GM20431 (cell line): ENCODE measurements around the gene SLC35G4.
"Not testable (repeated sequence)": the region's sequence is repeated elsewhere in the genome, so short reads cannot be mapped to it uniquely, and the experiment has no call there.

Source experiments
- in situ Hi-C: fragments of 300-500 bp; cut with MseI, MboI; formaldehyde crosslinking; loops from one replicate; pipeline ENCODE4 v1.15.0; 2020; ENCODE audit warnings: low sequenced_read_pairs; ENCODE audit not compliant: unreplicated experiment

SLC35G4 gene

DNA sequence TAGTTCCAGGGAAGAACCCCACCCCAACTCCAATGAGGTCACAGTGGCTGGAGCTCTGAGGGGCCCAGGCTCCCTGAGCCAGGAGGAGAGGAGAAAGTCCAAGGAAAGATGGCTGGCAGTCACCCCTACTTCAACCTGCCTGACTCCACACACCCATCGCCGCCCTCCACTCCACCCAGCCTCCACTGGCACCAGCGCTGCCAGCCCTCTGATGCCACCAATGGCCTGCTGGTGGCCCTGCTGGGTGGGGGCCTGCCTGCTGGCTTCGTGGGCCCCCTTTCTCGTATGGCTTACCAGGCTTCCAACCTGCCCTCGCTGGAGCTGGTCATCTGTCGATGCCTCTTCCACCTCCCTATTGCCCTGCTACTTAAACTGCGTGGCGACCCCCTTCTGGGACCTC lies at the start of gene SLC35G4:
TSS of gene SLC35G4 (plus strand) at position 109 of the 400 bp plus-strand sequence. CDS start at position 109, 0 bp downstream.
- in situ Hi-C loops, result not testable (repeated sequence)

DNA sequence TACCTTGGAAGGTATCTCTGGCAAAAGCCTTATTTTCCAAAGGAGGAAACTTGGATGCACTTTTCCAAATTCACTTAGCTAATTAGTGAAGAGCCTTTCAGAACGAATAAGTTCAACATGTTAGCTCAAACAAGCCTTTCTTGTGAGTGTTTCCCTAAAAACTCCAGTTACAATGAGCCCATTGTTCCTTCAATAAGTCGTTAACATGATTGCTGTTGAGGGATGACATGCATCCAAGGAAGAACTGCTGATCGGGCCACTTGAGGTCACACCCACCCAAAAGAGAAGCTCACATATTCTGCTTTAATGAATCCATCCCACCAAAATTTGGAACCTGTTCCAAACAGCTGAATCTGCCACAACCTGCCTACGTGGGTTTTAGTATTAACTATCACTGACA lies 48.1 kb upstream of the SLC35G4 start:
- in situ Hi-C loops, result no loop called here

DNA sequence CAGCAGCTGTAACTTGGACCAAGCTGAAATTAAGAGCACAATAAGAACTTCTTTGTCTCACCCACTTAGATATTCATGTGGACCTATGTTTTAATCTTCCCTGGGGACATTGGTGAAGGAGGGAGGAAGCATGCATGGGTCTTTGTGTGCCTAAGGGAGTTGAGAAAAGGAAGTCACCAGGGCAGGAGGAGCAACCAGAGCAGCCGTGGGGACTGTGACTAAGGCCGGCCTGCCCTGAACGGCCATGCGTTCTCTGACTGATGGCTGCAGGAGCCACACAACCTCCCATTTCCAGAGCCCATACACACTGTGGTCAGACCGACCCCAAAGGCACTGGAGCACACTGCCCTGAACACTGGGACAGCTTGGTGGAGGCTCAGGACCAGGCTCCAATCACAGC lies 43.7 kb upstream of the SLC35G4 start:
- in situ Hi-C loops, result no loop called here

DNA sequence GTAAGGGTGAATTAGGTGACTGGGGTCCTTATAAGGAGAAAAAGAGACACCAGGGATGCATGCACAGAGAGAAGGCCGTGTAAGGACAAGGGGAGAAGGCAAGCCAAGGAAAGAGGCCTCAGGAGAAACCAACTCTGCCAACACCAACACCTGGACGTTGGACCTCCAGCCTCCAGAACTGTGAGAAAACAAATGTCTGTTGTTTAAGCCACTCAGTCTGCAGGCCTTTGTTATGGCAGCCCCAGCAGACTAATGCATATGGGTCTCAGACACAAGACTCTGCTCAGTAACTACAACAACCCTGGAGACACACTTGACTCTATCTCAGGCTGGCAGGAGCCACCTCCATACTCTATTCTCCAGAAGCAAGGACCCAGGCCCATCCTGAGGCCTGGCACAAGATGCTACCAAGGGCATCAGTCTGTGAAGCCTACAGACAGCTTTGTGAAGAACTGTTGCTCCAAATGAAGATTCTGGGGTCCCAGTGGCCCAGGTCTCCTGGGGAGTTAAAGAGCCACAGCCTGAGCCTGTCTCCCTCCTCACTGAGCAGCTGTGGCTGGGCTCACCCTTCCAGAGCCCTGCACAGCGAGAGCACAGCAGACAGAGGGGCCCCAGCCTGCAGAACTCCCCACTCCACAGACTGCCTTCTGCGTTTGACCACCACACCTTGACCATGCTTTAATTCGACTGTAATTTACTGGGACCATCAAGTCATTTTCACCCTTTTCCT lies 43.0 kb upstream of the SLC35G4 start:
- in situ Hi-C loops, result no loop called here

DNA sequence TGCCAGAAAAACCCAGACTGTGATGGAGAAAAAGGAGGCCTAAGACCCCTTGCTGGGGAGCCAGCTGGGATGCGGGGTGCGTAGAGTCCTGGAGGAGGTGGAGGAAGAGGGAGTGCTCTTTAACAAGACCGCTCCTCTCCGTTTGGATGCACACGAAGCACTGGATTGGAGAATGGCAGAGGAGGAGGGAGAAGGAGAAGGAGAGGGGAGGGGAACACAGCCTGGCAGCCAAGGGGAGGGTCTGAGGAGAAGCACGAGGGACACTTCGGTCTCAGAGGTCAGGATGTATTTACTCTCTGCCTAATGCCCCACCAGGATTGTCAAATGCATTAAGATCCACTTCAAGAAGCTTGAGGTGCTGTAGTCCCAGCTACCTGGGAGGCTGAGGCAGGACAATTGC lies 42.0 kb upstream of the SLC35G4 start:
- in situ Hi-C loops, result no loop called here

DNA sequence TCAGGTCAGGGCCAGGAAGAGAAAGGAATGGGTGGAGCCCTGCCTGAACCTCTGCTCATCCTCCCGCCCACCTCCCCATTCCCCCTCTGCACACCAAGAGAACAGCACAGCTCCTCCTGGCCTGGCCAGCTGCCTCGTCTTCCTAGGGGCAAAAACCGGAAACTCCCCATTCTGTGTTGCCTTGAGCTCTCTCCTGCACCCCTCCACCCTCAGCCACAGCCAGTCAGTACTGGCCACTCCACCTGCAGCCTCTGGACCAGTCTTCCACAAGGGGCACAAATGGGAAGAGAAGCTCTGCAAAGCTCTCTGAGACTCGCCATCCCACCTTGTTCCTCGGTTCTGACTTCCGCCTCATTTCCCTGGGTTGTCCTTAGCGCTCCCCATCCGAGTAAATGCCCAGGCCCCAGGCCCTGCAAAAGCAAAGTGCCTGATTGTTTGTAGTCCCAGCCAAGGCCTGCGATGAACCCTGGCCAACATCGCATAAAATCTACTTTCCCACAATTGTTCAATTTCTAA lies 39.3 kb upstream of the SLC35G4 start:
- in situ Hi-C loops, result no loop called here

DNA sequence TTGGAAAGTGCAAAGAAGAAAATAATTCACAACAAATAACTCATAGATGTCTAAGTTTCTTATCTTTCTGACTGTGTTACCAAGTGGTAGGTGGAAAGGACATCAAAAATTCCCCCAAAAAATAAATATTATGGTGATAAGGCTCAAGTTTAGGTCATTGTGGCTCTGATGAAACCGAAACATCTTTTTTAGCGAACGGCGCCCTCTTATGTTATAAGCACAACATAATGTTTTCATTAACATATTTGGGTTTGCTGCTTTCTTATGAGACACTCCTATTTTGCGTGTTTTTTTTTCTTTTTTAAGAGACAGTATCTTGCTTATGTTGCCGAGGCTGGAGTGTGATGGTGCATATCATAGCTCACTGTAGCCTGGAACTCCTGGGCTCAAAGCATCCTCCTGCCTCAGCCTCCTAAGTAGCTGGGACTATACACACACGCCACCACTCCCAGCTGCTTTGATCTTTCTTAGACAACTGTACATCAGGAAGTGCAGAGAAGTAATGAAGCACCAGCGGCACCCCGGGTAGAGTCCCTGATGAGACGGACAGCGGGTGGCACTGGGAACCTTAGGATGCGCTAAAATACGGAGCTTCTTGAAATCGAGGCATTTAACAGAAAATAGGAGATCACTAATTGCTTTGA lies 38.5 kb upstream of the SLC35G4 start:
- in situ Hi-C loops, result no loop called here

DNA sequence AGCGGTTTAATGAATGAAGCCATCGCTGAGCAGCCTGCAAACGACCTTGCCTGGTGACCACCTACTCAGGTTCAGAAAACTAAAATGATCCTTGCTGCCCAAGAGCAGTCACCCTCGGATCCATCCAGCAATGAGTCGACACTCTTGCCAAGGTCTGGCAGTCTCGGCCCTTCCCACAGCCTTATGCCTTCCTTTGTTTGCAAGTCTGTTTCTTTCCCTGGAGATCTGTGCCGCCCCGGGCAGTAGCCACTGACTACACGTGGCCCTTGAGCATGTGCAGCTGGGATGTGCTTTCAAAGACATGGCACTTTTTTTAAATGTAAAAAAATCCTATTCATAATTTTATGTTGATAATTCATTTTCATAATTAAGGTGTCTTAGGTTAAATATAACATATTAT lies 37.2 kb upstream of the SLC35G4 start:
- in situ Hi-C loops, result no loop called here

DNA sequence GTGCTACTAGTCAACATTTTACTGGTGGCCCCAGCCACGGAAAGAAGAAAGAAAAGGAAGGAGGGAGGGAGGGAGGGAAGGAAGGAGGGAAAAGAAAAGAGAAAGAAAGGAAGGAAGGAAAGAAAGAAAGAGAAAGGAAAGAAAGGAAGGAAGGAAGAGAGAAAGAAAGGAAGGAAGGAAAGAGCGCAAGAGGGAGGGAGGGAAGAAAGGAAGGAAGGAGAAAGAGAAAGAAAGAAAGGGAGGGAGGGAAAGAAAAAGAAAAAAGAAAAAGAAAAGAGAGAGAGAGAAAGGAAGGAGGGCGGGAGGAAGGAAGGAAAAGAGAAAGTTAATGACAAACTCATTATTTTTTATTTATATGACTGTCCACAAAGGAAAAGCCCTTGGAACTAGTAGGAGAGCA lies 34.9 kb upstream of the SLC35G4 start:
- in situ Hi-C loops, result no loop called here

DNA sequence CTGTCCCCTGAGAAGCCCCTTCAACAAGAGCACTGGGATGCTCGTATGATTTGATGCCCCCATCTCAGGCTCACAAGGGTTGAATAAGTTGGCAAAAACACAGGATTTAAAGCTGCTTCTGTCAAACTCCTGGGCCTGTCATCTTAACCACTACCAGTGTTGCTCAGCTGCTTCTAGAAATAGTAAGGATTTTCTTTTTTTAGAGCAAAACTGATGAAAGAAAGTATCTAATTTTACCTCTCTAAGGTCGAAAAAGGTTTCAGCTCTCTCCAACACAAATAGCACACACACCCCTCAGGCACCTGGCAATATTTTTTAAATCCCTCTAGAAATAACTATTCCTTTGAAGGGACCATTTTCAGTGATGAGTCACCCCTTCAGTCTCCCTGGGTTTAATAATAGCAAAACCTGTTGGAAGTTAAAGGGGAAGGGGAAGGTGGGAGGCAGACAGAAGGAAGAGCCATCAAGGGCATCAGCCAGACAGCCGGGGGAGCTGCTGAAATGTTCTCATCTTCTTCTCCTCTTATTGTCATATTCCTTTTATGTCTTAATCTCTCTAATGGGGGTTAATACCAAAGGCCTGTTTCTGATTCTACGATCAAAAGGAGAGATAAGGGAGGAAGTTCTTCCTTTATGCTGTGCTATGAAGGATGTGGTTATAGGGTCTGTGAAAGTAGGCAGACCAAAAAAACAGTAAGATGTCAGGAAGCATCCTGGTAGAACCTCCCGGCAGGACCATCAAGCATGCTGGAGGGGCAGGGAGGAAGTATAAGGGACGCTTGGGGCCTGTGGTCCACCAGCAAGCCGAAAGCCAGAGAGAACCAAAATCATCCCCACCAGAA lies 31.9 kb upstream of the SLC35G4 start:
- in situ Hi-C loops, result no loop called here

DNA sequence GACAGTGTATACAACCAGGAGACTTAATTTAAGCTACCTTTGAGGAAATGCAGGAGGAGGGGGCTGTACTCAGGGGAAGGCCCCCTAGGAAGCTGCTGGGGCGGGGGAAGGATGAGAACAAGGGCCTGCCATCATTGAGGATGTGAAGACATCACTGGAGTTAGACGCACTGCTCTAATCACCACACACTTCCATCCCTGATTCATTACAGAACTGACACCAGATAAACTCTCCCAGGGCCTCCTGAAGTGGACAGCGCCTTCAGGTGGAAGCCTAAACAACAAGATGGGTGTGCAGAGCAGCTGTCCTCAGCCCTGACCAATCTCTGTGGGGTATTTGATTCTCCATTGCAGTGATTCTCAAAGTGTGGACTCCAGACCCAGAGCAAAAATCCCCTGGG lies 30.6 kb upstream of the SLC35G4 start:
- in situ Hi-C loops, result no loop called here

DNA sequence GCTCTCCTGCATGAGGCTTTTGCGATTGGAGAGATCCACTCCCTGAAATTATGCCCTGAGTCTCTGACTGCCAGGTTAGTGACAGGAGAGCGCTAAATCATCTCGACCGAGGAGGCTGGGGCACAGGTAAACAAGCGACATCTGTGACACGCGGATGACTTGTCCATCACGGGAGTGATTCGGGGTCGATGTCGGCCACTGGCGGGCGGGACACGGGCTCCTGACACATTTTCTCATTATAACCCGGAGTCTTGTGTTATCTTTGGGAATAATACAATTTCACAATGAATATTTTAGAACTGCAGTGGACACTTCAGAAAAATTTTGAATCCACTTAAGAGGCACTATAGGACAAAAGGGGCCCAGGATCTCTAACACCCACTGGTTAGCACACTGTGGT lies 29.5 kb upstream of the SLC35G4 start:
- in situ Hi-C loops, result no loop called here

DNA sequence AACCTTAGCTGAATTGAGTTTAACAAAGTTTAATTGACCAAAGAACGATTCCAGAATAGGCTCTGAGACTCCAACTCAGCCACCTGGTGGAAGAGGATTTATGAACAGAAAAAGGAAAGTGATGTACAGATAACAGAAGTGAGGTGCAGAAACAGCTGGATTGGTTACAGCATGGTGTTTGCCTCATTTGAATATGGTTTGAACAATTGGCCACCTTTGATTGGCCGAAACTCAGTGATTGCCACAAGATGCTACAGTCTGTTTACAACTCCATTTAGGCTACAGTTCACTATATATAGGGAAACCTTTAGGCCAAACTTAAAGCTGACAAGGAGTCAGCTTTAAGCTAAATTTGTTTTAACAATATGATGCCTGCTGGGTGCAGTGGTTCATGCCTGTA lies 28.1 kb upstream of the SLC35G4 start:
- in situ Hi-C loops, result no loop called here

DNA sequence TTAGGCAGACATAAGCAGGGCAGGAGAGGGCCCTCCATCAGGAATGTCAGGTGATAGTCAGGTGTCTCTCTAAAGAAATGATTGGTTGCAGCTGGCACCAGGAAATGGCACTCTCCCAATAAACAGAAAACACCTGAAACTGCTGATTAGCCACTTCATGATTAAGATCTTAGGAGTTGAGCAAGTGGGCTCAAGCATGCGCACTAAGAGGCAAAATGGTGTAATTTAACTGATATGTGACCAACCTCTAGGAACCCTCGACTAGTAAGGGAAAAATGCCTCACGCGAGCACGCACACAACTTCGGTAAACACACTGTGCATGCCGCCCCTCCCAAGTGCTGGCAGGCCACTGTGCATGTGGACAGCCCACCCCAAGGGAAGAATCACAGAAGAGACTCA lies 23.8 kb upstream of the SLC35G4 start:
- in situ Hi-C loops, result no loop called here

DNA sequence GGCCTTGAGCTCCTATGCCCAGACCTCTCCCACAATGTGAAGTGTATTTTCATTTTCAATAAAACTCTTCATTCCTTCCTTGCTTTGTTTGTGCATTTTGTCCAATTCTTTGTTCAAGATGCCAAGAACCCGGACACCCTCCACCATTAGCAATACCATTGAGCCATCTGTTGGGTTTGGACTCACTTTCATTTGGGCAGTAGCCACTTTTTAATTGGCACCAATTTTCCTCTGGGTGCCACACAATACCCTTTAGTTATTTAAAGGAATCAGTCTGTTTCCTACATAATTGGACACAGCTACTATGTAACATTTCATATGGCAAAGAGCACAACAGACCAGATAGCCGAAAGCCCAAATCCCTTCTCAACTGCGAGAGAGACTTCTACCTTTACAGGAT lies 22.5 kb upstream of the SLC35G4 start:
- in situ Hi-C loops, result no loop called here

DNA sequence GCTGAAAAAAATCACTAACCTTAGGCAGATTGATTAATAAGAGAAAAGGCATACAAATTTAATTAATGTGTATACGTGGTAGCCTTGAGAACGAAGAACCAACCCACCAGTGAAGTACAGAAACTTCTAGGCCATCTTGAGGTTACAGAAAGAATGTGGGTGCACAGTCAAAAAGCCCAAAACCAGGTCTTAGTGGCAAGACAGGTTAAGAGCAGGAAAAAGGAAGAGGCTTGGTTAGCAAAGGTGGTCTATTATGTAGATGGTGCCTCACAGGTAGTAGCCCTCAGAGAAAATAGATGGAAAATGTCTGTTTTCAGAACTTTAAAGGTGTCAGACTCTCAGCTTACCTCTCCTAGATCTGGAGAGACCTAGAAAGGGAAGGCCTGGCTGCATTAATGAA lies 22.0 kb upstream of the SLC35G4 start:
- in situ Hi-C loops, result no loop called here

DNA sequence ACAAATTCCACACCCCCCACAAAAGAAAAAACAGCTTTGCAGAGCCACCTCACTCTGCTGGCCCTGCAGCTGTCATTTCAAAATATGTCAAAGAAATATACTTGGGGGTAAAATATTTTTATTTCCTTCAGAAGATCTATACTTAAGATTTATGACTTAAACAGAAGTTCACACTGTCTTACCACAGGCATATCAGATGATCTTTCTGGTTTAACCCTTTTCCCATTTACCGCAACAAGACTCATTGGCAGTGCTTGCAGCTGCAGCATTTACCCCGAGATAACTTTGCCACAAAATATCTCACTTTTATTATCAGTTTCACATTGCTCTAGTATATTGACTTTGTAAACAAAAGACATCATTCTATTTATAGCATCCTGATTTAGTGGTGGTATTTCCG lies 21.6 kb upstream of the SLC35G4 start:
- in situ Hi-C loops, result no loop called here

DNA sequence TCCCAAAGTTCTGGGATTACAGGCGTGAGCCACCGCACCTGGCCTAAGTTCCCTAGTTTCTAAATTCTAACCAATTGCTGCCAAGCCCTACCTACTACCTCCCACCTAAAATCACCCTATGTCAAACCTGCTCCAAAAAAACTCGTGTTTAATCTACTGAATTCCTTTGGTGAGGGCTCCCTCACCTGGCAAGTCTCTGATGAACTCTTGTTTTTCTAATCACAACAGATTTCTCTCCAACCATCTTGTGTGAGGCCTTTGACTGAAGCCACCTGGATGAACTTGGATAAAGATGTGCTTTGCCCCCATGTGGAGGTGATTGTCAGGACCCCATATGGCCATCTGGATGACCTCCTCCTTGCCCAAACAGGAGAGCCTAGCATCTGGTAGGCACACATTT lies 17.4 kb upstream of the SLC35G4 start:
- in situ Hi-C loops, result no loop called here

DNA sequence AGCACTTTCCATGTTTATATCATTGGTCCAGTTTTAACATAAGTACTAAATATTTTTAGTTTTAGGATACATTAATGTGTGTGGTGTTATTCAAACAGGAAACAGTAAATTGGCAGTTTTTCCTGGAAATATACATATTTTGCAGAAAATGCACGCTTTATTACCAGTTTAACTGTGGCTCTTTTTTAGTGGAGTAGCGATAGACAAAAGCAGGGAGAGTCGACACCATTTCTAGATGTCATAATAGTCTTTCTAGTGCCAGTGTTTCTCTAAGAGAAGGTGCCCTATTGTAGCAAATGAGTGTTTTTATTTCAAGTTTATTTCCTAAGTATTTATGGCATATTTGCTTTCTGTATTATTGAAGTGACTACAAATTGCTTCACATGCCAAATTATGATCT lies 9.1 kb upstream of the SLC35G4 start:
- in situ Hi-C loops, result no loop called here

DNA sequence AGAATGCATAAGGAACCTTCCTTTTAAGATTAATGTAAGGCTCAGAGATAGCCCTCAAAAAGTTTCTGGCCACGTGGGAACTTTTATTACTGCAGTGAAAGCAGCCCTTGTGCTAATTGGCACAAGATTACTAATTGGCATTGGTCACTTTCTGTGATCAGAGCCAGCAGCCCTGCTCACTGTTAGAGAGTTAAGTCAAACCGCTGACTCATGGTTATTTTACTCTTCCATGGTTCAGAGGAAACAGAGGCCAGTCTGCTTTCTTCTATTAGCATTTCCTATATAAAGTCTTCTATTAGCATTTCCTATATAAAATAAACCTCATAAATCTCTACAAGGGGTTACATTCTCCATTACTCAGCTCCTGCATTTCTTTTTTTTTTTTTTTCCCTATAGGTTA lies 1.5 kb upstream of the SLC35G4 start:
- in situ Hi-C loops, result no loop called here

DNA sequence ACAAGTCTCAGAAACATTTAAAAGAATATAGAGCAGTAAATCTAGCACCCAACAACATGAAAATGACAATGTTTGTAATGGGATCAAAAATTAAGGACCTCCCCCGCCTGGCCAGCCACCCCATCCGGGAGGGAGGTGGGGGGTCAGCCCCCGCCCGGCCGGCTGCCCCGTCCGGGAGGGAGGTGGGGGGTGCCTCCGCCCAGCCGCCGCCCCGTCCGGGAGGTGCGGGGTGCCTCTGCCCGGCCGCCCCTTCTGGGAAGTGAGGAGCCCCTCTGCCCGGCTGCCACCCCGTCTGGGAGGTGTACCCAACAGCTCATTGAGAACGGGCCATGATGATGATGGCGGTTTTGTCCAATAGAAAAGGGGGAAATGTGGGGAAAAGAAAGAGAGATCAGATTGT lies 778 bp upstream of the SLC35G4 start:
- in situ Hi-C loops, result not testable (repeated sequence)
